ENCODE data around the gene CYP2F1.
"Not testable (repeated sequence)": the region's sequence is repeated elsewhere in the genome, so short reads cannot be mapped to it uniquely, and the experiment has no call there.

The CYP2F1 gene

GRCh38 chr19:41114132-41114531 is at the start of gene CYP2F1:
Gene CYP2F1, plus strand, starts transcription at chr19:41114432. Its CDS starts 1,757 bp downstream, at chr19:41116189.
- DNase-seq (ENCODE audit: low spot score), result no peak

GRCh38 chr19:41064974-41065569 is 49.2 kb upstream of the CYP2F1 start:
- no peak for DNase-seq (ENCODE audit: low spot score)

- no peak for DNase-seq (ENCODE audit: low spot score)
Observed at GRCh38 chr19:41076286-41076685, 37.9 kb upstream of the CYP2F1 start.

GRCh38 chr19:41083516-41083915 is 30.7 kb upstream of the CYP2F1 start:
- no peak for DNase-seq (ENCODE audit: low spot score)

- no peak for DNase-seq (ENCODE audit: low spot score)
Observed at GRCh38 chr19:41085748-41086415, 28.4 kb upstream of the CYP2F1 start.

- DNase-seq (ENCODE audit: low spot score), result no peak
Observed at GRCh38 chr19:41088151-41088550, 26.1 kb upstream of the CYP2F1 start, which contains the start of gene CYP2A13. Gene CYP2A13, plus strand, starts transcription at chr19:41088451. Its CDS starts 21 bp downstream, at chr19:41088472.

GRCh38 chr19:41089959-41090358 is 24.3 kb upstream of the CYP2F1 start:
- DNase-seq (ENCODE audit: low spot score), result no peak

- no peak for DNase-seq (ENCODE audit: low spot score)
Observed at GRCh38 chr19:41095703-41096102, 18.5 kb upstream of the CYP2F1 start.

GRCh38 chr19:41096353-41096752 is 17.9 kb upstream of the CYP2F1 start:
- no peak for DNase-seq (ENCODE audit: low spot score)

GRCh38 chr19:41097302-41097701 is 16.9 kb upstream of the CYP2F1 start:
- DNase-seq (ENCODE audit: low spot score), result no peak

GRCh38 chr19:41098762-41099161 is 15.5 kb upstream of the CYP2F1 start:
- no peak for DNase-seq (ENCODE audit: low spot score)

- DNase-seq (ENCODE audit: low spot score), result not testable (repeated sequence)
Observed at GRCh38 chr19:41102210-41102609, 12.0 kb upstream of the CYP2F1 start.

GRCh38 chr19:41106177-41106576 is 8.1 kb upstream of the CYP2F1 start:
- no peak for DNase-seq (ENCODE audit: low spot score)

GRCh38 chr19:41111296-41111695 is 2.9 kb upstream of the CYP2F1 start:
- DNase-seq (ENCODE audit: low spot score), result no peak

- DNase-seq (ENCODE audit: low spot score), result no peak
Observed at GRCh38 chr19:41111750-41112295, 2.4 kb upstream of the CYP2F1 start.

GRCh38 chr19:41112728-41113290 is 1.4 kb upstream of the CYP2F1 start:
- DNase-seq (ENCODE audit: low spot score), result no peak

GRCh38 chr19:41116261-41116660 is 2.0 kb downstream of the CYP2F1 start:
- DNase-seq (ENCODE audit: low spot score), result no peak

GRCh38 chr19:41120929-41121911 is 7.0 kb downstream of the CYP2F1 start:
- peak; percentile 77 for DNase-seq (ENCODE audit: low spot score)

- DNase-seq (ENCODE audit: low spot score), result not testable (repeated sequence)
Observed at GRCh38 chr19:41122846-41123245, 8.6 kb downstream of the CYP2F1 start.

GRCh38 chr19:41123716-41124294 is 9.6 kb downstream of the CYP2F1 start:
- DNase-seq (ENCODE audit: low spot score), result no peak

- DNase-seq (ENCODE audit: low spot score), result peak; percentile 27
Observed at GRCh38 chr19:41126765-41127203, 12.6 kb downstream of the CYP2F1 start.

Data from CD4-positive, alpha-beta T cell treated with Interleukin-6 at 100 ng/mL for 8 hours (primary cell).